Activated naive CD8-positive, alpha-beta T cell (primary cell): Measurements from ENCODE around the gene WDTC1.
"Not testable (repeated sequence)": the region's sequence is repeated elsewhere in the genome, so short reads cannot be mapped to it uniquely, and the experiment has no call there.

Experiments used
- H3K27ac Mint-ChIP-seq: one replicate; pipeline ENCODE4 v1.8.0; 2021; ENCODE audit warnings: mixed read lengths
- H3K27me3 Mint-ChIP-seq: one replicate; pipeline ENCODE4 v1.8.0; 2021; ENCODE audit warnings: mixed read lengths
- H3K36me3 Mint-ChIP-seq: one replicate; pipeline ENCODE4 v1.8.0; 2021; ENCODE audit warnings: mixed read lengths
- H3K4me1 Mint-ChIP-seq: one replicate; pipeline ENCODE4 v1.8.0; 2021; ENCODE audit warnings: low read depth, mixed read lengths
- H3K4me3 Mint-ChIP-seq: one replicate; pipeline ENCODE4 v1.8.0; 2021; ENCODE audit warnings: mild to moderate bottlenecking, mixed read lengths
- H3K9me3 Mint-ChIP-seq: one replicate; pipeline ENCODE4 v1.8.0; 2021; ENCODE audit warnings: low read depth, mixed read lengths

Gene WDTC1, protein sequence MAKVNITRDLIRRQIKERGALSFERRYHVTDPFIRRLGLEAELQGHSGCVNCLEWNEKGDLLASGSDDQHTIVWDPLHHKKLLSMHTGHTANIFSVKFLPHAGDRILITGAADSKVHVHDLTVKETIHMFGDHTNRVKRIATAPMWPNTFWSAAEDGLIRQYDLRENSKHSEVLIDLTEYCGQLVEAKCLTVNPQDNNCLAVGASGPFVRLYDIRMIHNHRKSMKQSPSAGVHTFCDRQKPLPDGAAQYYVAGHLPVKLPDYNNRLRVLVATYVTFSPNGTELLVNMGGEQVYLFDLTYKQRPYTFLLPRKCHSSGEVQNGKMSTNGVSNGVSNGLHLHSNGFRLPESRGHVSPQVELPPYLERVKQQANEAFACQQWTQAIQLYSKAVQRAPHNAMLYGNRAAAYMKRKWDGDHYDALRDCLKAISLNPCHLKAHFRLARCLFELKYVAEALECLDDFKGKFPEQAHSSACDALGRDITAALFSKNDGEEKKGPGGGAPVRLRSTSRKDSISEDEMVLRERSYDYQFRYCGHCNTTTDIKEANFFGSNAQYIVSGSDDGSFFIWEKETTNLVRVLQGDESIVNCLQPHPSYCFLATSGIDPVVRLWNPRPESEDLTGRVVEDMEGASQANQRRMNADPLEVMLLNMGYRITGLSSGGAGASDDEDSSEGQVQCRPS

DNA sequence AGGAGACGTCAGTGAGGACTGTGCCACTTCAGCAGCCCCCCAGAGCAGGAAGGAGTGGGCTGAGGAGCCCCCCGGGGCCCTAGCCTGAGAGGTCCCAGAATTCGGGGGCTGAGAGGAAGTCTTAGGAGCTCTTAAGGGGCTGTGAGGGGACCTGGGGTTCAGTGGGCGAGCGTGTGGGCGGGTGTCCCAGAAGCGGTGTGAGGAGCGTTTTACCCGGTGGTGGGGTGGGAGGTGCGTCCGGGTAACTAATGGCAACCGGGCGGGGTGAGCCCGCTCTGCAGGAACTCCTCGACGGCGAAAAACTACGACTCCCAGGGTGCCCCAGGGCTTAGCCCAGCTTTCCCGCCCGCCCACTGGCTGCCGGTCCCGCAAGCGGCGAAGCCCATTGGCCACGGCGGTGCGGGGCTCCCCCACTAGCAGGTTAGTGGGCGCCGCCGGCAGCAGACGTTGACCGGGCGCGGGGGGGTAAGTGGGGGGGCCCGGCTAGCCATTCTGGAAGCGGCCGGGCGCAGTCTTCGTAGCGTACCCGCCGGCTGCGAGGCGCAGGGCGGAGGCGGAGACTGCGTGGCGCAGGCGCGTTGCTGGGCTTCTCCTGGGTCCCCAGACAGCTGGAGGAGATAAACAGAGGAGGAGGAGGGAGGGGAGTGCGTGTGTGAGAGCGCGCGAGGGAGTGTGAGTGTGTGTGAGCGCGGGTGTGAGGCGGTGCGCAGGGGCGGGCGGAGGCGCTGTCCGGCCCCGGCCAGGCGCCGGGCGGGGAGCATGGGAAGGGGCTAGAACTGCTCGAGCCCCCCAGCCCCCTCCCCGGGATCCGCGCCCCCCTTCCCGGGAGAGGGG is at the start of gene WDTC1:
Gene WDTC1, plus strand, starts transcription at position 584 of the 834 bp plus-strand sequence. CDS start 26,423 bp downstream, outside the sequence.
- Mint-ChIP-seq H3K9me3 (no peaks in the 10 kb centered on the region), H3K27me3 (no peaks in the 10 kb centered on the region), H3K36me3 (no peaks in the 10 kb centered on the region), H3K27ac (peak within 1 kb of the TSS; percentile 87), H3K4me1 (peaks cover 32% of the 10 kb centered on the region), H3K4me3 (peak within 1 kb of the TSS; percentile 96)

DNA sequence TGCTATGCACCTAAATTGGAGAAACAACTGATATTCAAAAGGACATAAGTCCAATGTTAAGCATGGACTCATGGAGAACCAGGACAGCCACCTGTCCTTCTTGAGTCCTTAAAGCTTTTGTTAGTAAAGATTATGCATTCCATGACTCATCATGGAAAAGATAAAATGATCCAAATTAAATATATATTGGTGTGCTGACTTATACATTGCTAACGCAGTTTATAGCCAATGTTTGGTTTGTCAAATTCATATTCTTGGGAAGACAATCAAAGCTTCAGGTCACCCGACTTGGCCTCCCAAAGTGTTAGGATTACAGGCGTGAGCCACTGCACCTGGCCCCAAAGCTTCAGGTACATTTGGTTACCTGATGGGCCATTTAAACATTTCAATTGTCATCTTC is 49.8 kb upstream of the WDTC1 start:
- not testable (repeated sequence) for H3K27me3 Mint-ChIP-seq, H3K4me1 Mint-ChIP-seq, H3K36me3 Mint-ChIP-seq, H3K4me3 Mint-ChIP-seq, H3K27ac Mint-ChIP-seq, H3K9me3 Mint-ChIP-seq

DNA sequence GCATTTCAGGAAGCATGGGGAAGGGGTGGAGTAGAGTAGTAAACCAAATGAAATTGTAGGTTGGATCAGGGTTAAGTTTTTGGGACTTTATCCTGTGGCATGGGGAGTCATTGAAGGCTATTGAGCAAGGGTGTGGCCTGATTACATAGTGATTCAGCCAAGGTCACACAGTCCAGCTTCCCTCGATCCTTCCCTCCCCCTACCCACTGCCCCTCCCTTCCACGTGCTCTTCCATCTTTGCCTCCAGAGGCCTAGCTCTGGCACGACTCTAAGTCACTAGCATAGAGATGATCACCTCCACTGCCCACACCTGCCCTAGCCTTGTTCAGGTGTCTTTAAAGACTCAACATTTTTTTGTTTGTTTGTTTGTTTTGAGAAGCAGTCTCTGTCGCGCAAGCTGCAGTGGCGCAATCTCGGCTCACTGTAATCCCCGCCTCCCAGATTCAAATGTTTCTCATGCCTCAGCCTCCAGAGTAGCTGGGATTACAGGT is 42.3 kb upstream of the WDTC1 start:
- Mint-ChIP-seq H3K4me1 (no peaks in the 10 kb centered on the region), H3K4me3 (no peak overlapping the region), H3K27me3 (no peaks in the 10 kb centered on the region), H3K9me3 (no peaks in the 10 kb centered on the region), H3K27ac (no peak overlapping the region), H3K36me3 (no peaks in the 10 kb centered on the region)

DNA sequence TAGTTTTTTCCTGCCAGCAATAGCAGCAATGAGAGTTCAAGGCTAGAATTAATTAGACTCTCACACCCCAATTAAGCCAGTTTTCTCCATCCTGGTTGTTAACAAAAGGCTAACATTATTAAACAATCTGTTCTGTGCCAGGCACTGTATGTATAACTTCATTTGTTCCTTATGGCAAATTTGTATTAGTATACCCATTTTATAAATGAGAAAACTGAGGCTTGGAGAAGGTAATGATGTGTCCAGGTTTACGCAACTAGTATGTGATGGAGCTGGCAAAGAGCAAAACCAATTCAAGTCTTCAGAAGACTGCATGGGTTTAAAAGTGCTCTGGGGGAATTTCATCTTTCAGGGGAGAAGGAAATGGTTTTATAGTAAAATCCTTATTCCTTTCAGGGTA is 41.2 kb upstream of the WDTC1 start:
- no peaks in the 10 kb centered on the region for H3K27me3 Mint-ChIP-seq
- H3K4me1 Mint-ChIP-seq: peaks cover 5% of the 10 kb centered on the region
- H3K36me3 Mint-ChIP-seq: no peaks in the 10 kb centered on the region
- no peaks in the 10 kb centered on the region for H3K9me3 Mint-ChIP-seq
- no peak overlapping the region for H3K27ac Mint-ChIP-seq
- H3K4me3 Mint-ChIP-seq: no peak overlapping the region

DNA sequence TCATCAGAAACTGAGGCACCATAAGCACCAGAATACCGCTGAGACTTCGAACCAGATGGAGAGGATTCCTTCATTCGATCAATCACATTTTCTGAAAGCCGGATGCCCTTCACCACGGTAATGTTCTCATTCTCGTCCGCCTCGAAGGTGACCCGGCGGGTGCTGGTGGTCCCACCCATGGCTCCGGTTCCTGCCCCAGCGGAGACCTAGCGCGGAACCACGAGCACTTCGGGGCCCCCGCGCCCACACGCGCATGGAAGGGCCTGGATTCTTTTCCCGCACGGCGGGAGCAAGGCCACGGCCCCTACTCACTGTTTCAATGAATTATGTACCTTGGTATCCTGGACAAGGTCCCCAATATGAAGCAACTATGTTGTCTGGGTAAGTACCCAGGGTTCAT is 33.1 kb upstream of the WDTC1 start:
- peaks cover 6% of the 10 kb centered on the region for H3K4me1 Mint-ChIP-seq
- H3K27ac Mint-ChIP-seq: no peak overlapping the region
- H3K4me3 Mint-ChIP-seq: no peak overlapping the region
- no peaks in the 10 kb centered on the region for H3K27me3 Mint-ChIP-seq
- H3K36me3 Mint-ChIP-seq: no peaks in the 10 kb centered on the region
- no peaks in the 10 kb centered on the region for H3K9me3 Mint-ChIP-seq

DNA sequence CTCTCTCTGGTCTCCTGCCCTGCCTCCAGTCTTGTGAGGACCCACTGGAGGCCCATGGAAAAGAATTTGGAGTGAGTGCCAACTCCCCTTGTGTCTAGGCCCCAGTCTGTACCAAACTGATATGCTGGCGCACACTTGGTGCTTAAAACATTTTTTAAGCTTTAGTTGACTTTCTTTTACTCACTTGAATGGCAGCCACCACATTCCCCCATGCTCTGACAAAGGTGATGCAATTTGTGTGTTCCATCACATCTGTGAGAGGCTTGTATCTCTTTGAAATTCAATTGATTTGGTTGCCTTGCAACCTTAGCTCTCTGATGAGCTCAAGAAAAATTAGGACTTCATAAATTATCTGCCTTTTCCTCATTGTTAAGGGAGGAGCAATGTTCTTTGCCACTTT is 30.5 kb upstream of the WDTC1 start:
- H3K9me3 Mint-ChIP-seq: no peaks in the 10 kb centered on the region
- no peak overlapping the region for H3K27ac Mint-ChIP-seq
- no peak overlapping the region for H3K4me3 Mint-ChIP-seq
- H3K4me1 Mint-ChIP-seq: no peaks in the 10 kb centered on the region
- H3K36me3 Mint-ChIP-seq: no peaks in the 10 kb centered on the region
- H3K27me3 Mint-ChIP-seq: no peaks in the 10 kb centered on the region

DNA sequence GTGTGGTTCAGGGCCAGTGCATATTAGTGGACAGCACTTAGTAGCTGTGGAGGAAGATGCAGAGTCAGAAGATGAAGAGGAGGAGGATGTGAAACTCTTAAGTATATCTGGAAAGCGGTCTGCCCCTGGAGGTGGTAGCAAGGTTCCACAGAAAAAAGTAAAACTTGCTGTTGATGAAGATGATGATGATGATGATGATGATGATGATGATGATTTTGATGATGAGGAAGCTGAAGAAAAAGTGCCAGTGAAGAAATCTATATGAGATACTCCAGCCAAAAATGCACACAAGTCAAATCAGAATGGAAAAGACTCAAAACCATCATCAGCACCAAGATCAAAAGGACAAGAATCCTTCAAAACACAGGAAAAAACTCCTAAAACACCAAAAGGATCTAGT is 27.2 kb upstream of the WDTC1 start:
- H3K4me3 Mint-ChIP-seq, H3K9me3 Mint-ChIP-seq, H3K36me3 Mint-ChIP-seq, H3K4me1 Mint-ChIP-seq, H3K27ac Mint-ChIP-seq, H3K27me3 Mint-ChIP-seq: not testable (repeated sequence)

DNA sequence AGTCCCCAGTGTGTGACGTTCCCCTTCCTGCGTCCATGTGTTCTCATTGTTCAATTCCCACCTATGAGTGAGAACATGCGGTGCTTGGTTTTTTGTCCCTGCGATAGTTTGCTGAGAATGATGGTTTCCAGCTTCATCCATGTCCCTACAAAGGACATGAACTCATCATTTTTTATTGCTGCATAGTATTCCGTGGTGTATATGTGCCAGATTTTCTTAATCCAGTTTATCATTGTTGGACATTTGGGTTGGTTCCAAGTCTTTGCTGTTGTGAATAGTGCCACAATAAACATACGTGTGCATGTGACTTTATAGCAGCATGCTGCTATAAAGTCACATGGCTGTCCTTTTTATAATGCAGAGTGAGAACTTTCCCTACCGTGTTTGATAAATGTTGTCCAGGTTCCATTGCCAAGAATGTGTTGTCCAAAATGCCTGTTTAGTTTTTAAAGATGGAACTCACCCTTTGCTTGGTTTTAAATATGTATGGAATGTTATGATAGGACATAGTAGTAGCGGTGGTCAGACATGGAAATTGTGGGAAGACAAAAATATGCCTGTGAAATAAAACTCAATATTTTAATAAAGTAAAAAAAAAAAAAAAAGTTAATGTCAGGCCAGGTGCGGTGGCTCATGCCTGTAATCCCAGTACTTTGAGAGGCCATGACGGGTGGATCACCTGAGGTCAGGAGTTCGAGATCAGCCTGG is 26.1 kb upstream of the WDTC1 start:
- not testable (repeated sequence) for H3K36me3 Mint-ChIP-seq, H3K27ac Mint-ChIP-seq, H3K9me3 Mint-ChIP-seq, H3K4me3 Mint-ChIP-seq, H3K27me3 Mint-ChIP-seq, H3K4me1 Mint-ChIP-seq

DNA sequence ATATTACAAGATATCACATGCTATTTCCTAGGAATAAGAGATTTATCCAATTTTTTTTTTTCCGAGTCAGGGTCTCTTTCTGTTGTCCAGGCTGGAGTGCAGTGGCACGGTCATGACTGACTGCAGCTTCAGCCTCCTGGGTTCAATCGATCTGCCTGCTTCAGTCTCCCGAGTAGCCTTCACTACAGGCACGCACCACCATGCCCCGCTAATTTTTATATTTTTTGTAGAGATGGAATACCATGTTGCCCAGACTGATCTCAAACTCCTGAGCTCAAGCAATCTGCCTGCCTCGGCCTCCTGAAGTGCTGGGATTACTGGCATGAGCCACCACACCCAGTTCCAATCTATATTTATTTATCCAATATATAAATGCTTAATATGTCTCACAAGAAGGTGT is 18.0 kb upstream of the WDTC1 start:
- no peak overlapping the region for H3K4me3 Mint-ChIP-seq
- no peaks in the 10 kb centered on the region for H3K27me3 Mint-ChIP-seq
- H3K9me3 Mint-ChIP-seq: no peaks in the 10 kb centered on the region
- no peaks in the 10 kb centered on the region for H3K36me3 Mint-ChIP-seq
- H3K4me1 Mint-ChIP-seq: no peaks in the 10 kb centered on the region
- H3K27ac Mint-ChIP-seq: no peak overlapping the region

DNA sequence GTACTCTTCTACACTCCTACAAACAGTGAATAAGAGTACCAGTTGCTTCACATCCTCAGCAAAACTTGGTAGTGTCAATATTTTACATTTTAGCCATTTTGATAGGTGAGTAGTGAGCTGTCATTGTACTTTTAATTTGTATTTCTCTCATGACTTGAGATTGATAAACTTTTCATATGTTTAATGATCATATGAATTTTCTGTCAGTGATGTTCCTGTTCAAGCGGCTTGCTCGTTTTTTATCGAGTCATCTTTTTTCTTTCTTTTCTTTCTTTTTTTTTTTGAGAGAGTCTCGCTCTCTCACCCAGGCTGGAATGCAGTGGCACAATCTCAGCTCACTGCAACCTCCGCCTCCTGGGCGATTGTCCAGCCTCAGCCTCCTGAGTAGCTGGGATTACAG is 17.0 kb upstream of the WDTC1 start:
- H3K4me1 Mint-ChIP-seq: no peaks in the 10 kb centered on the region
- H3K4me3 Mint-ChIP-seq: no peak overlapping the region
- no peak overlapping the region for H3K27ac Mint-ChIP-seq
- no peaks in the 10 kb centered on the region for H3K36me3 Mint-ChIP-seq
- H3K27me3 Mint-ChIP-seq: no peaks in the 10 kb centered on the region
- H3K9me3 Mint-ChIP-seq: no peaks in the 10 kb centered on the region

DNA sequence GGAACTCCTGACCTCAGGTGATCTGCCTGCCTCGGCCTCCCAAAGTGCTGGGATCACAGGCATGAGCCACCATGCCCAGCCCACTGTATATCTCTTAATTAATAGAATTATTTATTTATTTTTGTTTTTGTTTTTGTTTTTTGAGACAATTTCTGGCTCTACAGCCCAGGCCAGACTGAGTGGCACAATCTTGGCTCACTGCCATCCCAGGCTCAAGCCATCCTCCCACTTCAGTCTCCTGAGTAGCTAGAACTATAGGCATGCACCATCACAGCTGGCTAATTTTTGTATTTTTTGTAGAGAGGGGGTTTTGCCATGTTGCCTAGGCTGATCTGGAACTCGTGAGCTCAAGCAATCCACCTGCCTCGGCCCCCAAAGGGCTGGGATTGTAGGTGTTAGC is 15.7 kb upstream of the WDTC1 start:
- H3K27ac Mint-ChIP-seq: no peak overlapping the region
- H3K4me3 Mint-ChIP-seq: no peak overlapping the region
- no peaks in the 10 kb centered on the region for H3K36me3 Mint-ChIP-seq
- no peaks in the 10 kb centered on the region for H3K9me3 Mint-ChIP-seq
- no peaks in the 10 kb centered on the region for H3K27me3 Mint-ChIP-seq
- H3K4me1 Mint-ChIP-seq: no peaks in the 10 kb centered on the region

DNA sequence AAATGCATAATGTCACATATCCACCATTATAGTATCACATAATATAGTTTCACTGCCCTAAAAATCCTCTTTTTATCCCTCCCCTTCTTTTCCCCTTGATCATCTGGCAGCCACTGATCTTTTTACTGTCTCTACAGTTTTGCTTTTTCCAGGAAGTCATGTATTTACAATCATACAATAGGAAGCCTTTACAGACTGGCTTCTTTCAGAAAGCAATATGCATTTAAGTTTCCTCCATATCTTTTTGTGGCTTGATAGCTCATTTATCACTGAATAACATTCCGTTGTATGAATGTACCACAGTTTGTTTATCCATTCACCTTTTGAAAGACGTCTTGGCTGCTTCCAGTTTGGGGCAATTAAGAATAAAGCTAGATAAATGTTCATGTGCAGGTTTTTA is 14.3 kb upstream of the WDTC1 start:
- no peaks in the 10 kb centered on the region for H3K36me3 Mint-ChIP-seq

DNA sequence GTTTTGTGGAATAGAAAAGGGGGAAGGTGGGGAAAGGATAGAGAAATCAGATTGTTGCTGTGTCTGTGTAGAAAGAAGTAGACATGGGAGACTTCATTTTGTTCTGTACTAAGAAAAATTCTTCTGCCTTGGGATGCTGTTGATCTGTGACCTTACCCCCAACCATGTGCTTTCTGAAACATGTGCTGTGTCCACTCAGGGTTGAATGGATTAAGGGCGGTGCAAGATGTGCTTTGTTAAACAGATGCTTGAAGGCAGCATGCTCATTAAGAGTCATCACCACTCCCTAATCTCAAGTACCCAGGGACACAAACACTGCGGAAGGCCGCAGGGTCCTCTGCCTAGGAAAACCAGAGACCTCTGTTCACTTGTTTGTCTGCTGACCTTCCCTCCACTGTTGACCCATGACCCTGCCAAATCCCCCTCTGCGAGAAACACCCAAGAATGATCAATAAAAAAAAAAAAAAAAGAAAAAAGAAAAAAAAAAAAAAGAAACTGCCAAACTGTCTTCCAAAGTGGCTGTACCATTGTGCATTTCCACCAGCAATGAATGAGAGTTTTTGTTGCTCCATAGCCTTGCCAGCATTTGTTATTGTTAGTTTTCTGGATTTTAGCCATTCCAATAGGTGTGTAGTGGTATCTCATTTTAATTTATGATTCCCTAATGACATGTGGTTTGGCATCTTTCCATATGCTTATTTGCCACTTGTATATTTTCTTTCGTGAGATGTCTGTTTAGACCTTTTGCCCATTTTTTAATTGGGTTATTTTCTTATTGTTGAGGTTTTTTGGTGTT is 13.5 kb upstream of the WDTC1 start:
- not testable (repeated sequence) for H3K27me3 Mint-ChIP-seq, H3K9me3 Mint-ChIP-seq, H3K4me3 Mint-ChIP-seq, H3K36me3 Mint-ChIP-seq, H3K27ac Mint-ChIP-seq, H3K4me1 Mint-ChIP-seq

More for the DNA sequence above, 14.3 kb upstream of the WDTC1 start:
- H3K4me1 Mint-ChIP-seq: no peaks in the 10 kb centered on the region
- H3K9me3 Mint-ChIP-seq: no peaks in the 10 kb centered on the region
- H3K27me3 Mint-ChIP-seq: no peaks in the 10 kb centered on the region
- H3K27ac Mint-ChIP-seq: no peak overlapping the region
- no peak overlapping the region for H3K4me3 Mint-ChIP-seq

DNA sequence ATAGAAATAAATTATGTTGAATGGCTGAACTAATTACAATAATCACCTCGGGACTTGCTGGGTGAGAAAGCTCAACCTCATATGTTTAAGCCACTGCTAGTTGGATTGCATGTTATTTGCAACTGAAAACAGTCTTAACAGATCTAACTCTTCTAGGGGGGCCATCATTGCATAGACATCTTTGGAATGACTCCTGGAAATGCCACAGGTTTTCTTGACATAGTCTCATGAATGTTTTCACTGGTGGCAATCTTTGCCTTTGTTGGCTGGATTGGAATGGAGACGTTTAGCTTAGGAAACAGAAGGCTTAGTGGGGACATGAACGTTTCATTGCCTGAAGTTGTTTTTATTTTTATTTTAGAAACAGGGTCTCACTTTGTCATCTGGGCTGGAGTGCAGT is 8.8 kb upstream of the WDTC1 start:
- H3K4me3 Mint-ChIP-seq: no peak overlapping the region
- no peaks in the 10 kb centered on the region for H3K36me3 Mint-ChIP-seq
- H3K9me3 Mint-ChIP-seq: no peaks in the 10 kb centered on the region
- H3K4me1 Mint-ChIP-seq: no peaks in the 10 kb centered on the region
- no peak overlapping the region for H3K27ac Mint-ChIP-seq
- H3K27me3 Mint-ChIP-seq: no peaks in the 10 kb centered on the region
